Omental fat pad (tissue), 4 donors: Measurements from ENCODE around the gene MYO1A. TPM values are rescaled to one million over a fixed set of nuclear protein-coding genes. Genes with fewer than 3 reads are reported as not detected.

ENCODE experiments used
- ATAC-seq: fragments of 150-250 bp; one replicate; pipeline ENCODE4 v1.9.1; 2016; ENCODE audit warnings: mild to moderate bottlenecking, moderate library complexity; ENCODE audit not compliant: low FRiP score
- DNase-seq: peaks from one replicate; pipeline ENCODE4 v3.0.0-alpha.2; 2019; ENCODE audit warnings: low spot score
- total RNA-seq, 4 donors: library from RNA; depleted of rRNA; stranded (reverse); fragments of >200 nt; gene quantifications; one replicate each; pipeline ENCODE4 v1.1.0, GENCODE V29; 2016
- TF ChIP-seq, protein P1 (sequence below), 3 donors: fragments of 450-650 bp; IDR thresholded peaks; one replicate each; pipeline ENCODE4 v1.5.1; 2016 to 2017; ENCODE audit warnings: antibody characterized with exemption in 3 of 3, mild to moderate bottlenecking in 3 of 3, moderate library complexity in 2 of 3

Gene MYO1A
- total RNA-seq, 4 donors from 2014 or later, result 0.25 to 0.74 (median 0.32) TPM; not detected in 1

DNA sequence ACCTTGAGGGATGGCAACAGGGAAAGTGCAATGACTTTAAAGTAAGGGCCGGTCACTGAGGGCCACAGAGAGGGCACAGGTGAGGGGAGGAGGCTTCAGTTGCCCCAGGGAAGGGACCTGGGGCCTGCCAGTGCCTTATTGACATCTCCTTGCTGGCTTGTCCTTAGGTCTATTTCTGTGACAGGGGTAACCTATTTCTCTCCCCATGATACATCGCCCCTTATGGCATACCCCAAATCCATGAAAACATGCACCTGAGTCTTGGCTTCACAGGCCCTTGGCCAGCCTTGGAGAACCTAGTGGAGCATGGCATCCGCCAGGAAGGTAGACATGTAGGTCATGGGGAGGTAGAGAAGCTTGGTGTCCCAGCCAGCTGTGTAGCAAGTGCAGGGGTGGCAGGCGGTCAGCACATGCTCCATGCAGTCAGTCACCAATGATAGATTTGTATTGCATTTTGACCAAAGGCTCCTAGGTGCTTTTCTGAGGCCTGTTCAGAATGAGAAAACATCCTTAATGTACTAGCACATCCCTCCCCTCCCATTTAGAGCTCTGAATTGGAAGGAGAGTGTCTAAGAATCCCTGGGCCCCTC lies 68.9 kb downstream of the MYO1A start:
- TF ChIP-seq, protein P1, sequence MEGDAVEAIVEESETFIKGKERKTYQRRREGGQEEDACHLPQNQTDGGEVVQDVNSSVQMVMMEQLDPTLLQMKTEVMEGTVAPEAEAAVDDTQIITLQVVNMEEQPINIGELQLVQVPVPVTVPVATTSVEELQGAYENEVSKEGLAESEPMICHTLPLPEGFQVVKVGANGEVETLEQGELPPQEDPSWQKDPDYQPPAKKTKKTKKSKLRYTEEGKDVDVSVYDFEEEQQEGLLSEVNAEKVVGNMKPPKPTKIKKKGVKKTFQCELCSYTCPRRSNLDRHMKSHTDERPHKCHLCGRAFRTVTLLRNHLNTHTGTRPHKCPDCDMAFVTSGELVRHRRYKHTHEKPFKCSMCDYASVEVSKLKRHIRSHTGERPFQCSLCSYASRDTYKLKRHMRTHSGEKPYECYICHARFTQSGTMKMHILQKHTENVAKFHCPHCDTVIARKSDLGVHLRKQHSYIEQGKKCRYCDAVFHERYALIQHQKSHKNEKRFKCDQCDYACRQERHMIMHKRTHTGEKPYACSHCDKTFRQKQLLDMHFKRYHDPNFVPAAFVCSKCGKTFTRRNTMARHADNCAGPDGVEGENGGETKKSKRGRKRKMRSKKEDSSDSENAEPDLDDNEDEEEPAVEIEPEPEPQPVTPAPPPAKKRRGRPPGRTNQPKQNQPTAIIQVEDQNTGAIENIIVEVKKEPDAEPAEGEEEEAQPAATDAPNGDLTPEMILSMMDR (IDR thresholded peaks at IDR 0.05), result no peak
- DNase-seq (no peak), ATAC-seq (no peak)

DNA sequence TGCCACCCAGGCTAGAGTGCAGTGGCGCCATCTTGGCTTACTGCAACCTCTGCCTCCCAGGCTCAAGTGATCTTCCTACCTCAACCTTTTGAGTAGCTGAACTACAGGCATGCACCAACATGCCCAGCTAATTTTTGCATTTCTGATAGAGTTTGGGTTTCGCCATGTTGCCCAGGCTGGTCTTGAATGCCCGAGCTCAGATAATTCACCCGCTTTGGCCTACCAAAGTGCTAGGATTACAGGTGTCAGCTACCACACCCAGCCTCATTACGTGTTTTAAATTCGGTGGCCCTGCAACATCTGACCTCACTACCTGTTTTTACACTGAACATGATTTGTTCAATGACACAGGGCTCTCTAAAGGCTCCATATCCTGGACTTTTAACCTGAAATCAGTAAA lies 69.7 kb downstream of the MYO1A start:
- ATAC-seq, result no peak
- DNase-seq, result no peak
- TF ChIP-seq, protein P1 (IDR thresholded peaks at IDR 0.05), result no peak

DNA sequence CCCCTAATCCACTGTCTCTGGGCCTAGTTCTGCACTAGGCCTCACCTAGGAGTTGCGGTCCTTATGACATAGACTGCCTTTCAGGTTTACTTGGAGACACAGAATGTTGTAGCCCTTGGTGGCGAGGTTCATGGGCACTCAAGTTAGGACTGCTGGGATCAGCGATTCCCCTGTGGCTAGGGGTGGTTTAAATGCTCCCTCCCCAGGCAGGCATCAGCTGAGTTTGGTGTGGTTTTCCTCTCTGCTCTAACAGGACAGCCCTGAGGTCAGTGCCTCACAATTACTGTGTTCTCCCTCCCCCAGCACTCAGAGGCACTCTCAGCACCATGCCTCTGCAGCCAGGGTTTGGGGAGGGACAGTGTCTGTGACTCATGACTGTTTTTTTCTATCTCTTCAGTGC lies 70.3 kb downstream of the MYO1A start:
- DNase-seq (no peak), ATAC-seq (no peak)
- TF ChIP-seq, protein P1 (IDR thresholded peaks at IDR 0.05), result no peak

Other genes starting within 250 kb of the MYO1A start
- not detected for gene SDR9C7, start 115.7 kb downstream of the MYO1A start, total RNA-seq
- gene RDH16, start 92.5 kb downstream of the MYO1A start, total RNA-seq, result under 1 TPM in 3 of 4 donors, not detected in 1; 0.36 to 0.56 (median 0.47) TPM
- gene ZBTB39, start 43.6 kb downstream of the MYO1A start, total RNA-seq, result 1 to 10 TPM; 3.5 to 7.2 (median 6.6) TPM
- gene TAC3, start 33.6 kb downstream of the MYO1A start, total RNA-seq, result not detected
- gene NEMP1, start 28.7 kb upstream of the MYO1A start, total RNA-seq, result 1 to 10 TPM; 4.6 to 9.8 (median 5.9) TPM
- 10 to 100 TPM; 15.1 to 24.7 (median 18.1) TPM for gene NAB2, start 39.0 kb upstream of the MYO1A start, total RNA-seq
- 100 to 1,000 TPM; 112 to 234 (median 124) TPM for gene STAT6, start 61.2 kb upstream of the MYO1A start, total RNA-seq
- gene LRP1, start 78.4 kb upstream of the MYO1A start, total RNA-seq, result 100 to 1,000 TPM; 312 to 592 (median 571) TPM
- gene LRP1-AS, start 97.5 kb upstream of the MYO1A start, total RNA-seq, result not detected
- 1 to 10 TPM in 2 of 4 donors, under 1 TPM in 1, not detected in 1; 0.56 to 2.4 (median 1.4) TPM for gene NXPH4, start 166.7 kb upstream of the MYO1A start, total RNA-seq
- gene SHMT2, start 179.6 kb upstream of the MYO1A start, total RNA-seq, result 10 to 100 TPM; 45.2 to 66.4 (median 55.0) TPM
- gene STAC3, start 201.1 kb upstream of the MYO1A start, total RNA-seq, result 1 to 10 TPM; 2.0 to 3.7 (median 2.6) TPM